ENCODE results near the gene ZNF880. TPM values are rescaled to one million over a fixed set of nuclear protein-coding genes. Genes with fewer than 3 reads are reported as not detected.

Gene ZNF880
- total RNA-seq, 6 experiments from 2014 or later, result 7.5 to 21.7 (median 19.5) TPM

GRCh38 chr19:52415711-52416110, 46.0 kb downstream of the ZNF880 start:
- Mint-ChIP-seq H3K27ac (no peak overlapping the region), H3K36me3 (ENCODE audit: low read depth) (peaks cover 53% of the 10 kb centered on the region), H3K9me3 (peaks cover 84% of the 10 kb centered on the region), H3K27me3 (ENCODE audit: insufficient read depth) (no peaks in the 10 kb centered on the region), H3K4me3 (no peak overlapping the region), H3K4me1 (ENCODE audit: low read depth) (no peaks in the 10 kb centered on the region)
- TF ChIP-seq CTCF (IDR thresholded peaks at IDR 0.05), result no peak
- no peak for DNase-seq

- TF ChIP-seq CTCF (IDR thresholded peaks at IDR 0.05), result no peak
- no peak within 1 kb of the TSS for H3K27ac Mint-ChIP-seq
- no peak within 1 kb of the TSS for H3K4me3 Mint-ChIP-seq
- H3K9me3 Mint-ChIP-seq, result peaks cover 75% of the 10 kb centered on the region
- peaks cover 2% of the 10 kb centered on the region; the same call in 1 of the 2 replicates for H3K27me3 Mint-ChIP-seq (ENCODE audit: insufficient read depth)
- no peak for DNase-seq
- H3K4me1 Mint-ChIP-seq (ENCODE audit: low read depth), result no peaks in the 10 kb centered on the region
- peaks cover 20% of the 10 kb centered on the region for H3K36me3 Mint-ChIP-seq (ENCODE audit: low read depth)
Observed at GRCh38 chr19:52428937-52429336, 59.2 kb downstream of the ZNF880 start, which contains the start of gene ZNF534. ZNF534 (plus strand) TSS chr19:52429148; CDS start chr19:52431475, 2,327 bp downstream.

Other genes with a start within 250 kb of the ZNF880 start
- 10 to 100 TPM in 3 of 6 experiments, 1 to 10 TPM in 3; 8.6 to 11.0 (median 9.9) TPM for gene ZNF616, start 230.0 kb upstream of the ZNF880 start, total RNA-seq (2021; fragmentation: NEBNext Ultra II Directional; extraction: Animal tissue kit (Norgen Biotek cat#: 25700))
- 1 to 10 TPM; 4.6 to 7.0 (median 5.9) TPM for gene ZNF836, start 198.3 kb upstream of the ZNF880 start, total RNA-seq (2021; fragmentation: NEBNext Ultra II Directional; extraction: Animal tissue kit (Norgen Biotek cat#: 25700))
- 100 to 1,000 TPM; 326 to 383 (median 349) TPM for gene PPP2R1A, start 179.9 kb upstream of the ZNF880 start, total RNA-seq (2021; fragmentation: NEBNext Ultra II Directional; extraction: Animal tissue kit (Norgen Biotek cat#: 25700))
- 10 to 100 TPM in 5 of 6 experiments, 1 to 10 TPM in 1; 9.6 to 12.0 (median 10.8) TPM for gene ZNF766, start 100.3 kb upstream of the ZNF880 start, total RNA-seq (2021; fragmentation: NEBNext Ultra II Directional; extraction: Animal tissue kit (Norgen Biotek cat#: 25700))
- gene ZNF480, start 72.8 kb upstream of the ZNF880 start, total RNA-seq (2021; fragmentation: NEBNext Ultra II Directional; extraction: Animal tissue kit (Norgen Biotek cat#: 25700)), result 10 to 100 TPM in 5 of 6 experiments, 1 to 10 TPM in 1; 9.8 to 12.5 (median 11.9) TPM
- gene ZNF610, start 33.7 kb upstream of the ZNF880 start, total RNA-seq (2021; fragmentation: NEBNext Ultra II Directional; extraction: Animal tissue kit (Norgen Biotek cat#: 25700)), result under 1 TPM in 1 of 6 experiments, not detected in 5; 0.14 TPM
- 10 to 100 TPM in 5 of 6 experiments, 1 to 10 TPM in 1; 9.7 to 21.2 (median 17.5) TPM for gene ZNF528, start 27.9 kb downstream of the ZNF880 start, total RNA-seq (2021; fragmentation: NEBNext Ultra II Directional; extraction: Animal tissue kit (Norgen Biotek cat#: 25700))
- not detected for gene ZNF534, start 59.2 kb downstream of the ZNF880 start, total RNA-seq (2021; fragmentation: NEBNext Ultra II Directional; extraction: Animal tissue kit (Norgen Biotek cat#: 25700))
- 1 to 10 TPM in 4 of 6 experiments, under 1 TPM in 2; 0.94 to 1.4 (median 1.0) TPM for gene ZNF578, start 83.6 kb downstream of the ZNF880 start, total RNA-seq (2021; fragmentation: NEBNext Ultra II Directional; extraction: Animal tissue kit (Norgen Biotek cat#: 25700))
- gene ZNF808, start 157.7 kb downstream of the ZNF880 start, total RNA-seq (2021; fragmentation: NEBNext Ultra II Directional; extraction: Animal tissue kit (Norgen Biotek cat#: 25700)), result 10 to 100 TPM; 14.7 to 17.6 (median 15.8) TPM
- 10 to 100 TPM in 1 of 6 experiments, 1 to 10 TPM in 5; 7.0 to 10.0 (median 8.5) TPM for gene ZNF701, start 200.4 kb downstream of the ZNF880 start, total RNA-seq (2021; fragmentation: NEBNext Ultra II Directional; extraction: Animal tissue kit (Norgen Biotek cat#: 25700))